ENCODE data around the gene IFRD1. TPM values are rescaled to one million over a fixed set of nuclear protein-coding genes. Genes with fewer than 3 reads are reported as not detected.

IFRD1 gene
- total RNA-seq, 1 donor: 107 TPM

- Histone ChIP-seq H2AFZ (ENCODE audit: low read length) (no peak overlapping the region), H3K9me3 (ENCODE audit: low read depth, low read length) (no peaks in the 10 kb centered on the region), H3K79me2 (ENCODE audit: insufficient read depth, low read length) (no peaks in the 10 kb centered on the region), H4K20me1 (ENCODE audit: insufficient read depth, low read length) (no peaks in the 10 kb centered on the region), H3K4me1 (ENCODE audit: insufficient read depth, low read length) (no peaks in the 10 kb centered on the region), H3K27me3 (ENCODE audit: insufficient read depth, low read length) (no peaks in the 10 kb centered on the region), H3K36me3 (ENCODE audit: insufficient read depth, low read length) (no peaks in the 10 kb centered on the region), H3K4me2 (ENCODE audit: insufficient read depth, low read length) (no peak overlapping the region), H3K27ac (ENCODE audit: low read depth, low read length) (no peak overlapping the region), H3K4me3 (ENCODE audit: insufficient read depth, low read length) (no peak overlapping the region)
- no peak for TF ChIP-seq CTCF (IDR thresholded peaks at IDR 0.05; ENCODE audit: extremely low read depth, low read depth, low read length)
- no peak for DNase-seq (ENCODE audit: insufficient read length, low spot score, missing footprints)
Observed at GRCh38 chr7:112503361-112503972, 53.2 kb downstream of the IFRD1 start.

- no peak for DNase-seq (ENCODE audit: insufficient read length, low spot score, missing footprints)
- H3K27ac ChIP-seq (ENCODE audit: low read depth, low read length): no peak overlapping the region
- no peaks in the 10 kb centered on the region for H3K79me2 ChIP-seq (ENCODE audit: insufficient read depth, low read length)
- no peak for TF ChIP-seq CTCF (IDR thresholded peaks at IDR 0.05; ENCODE audit: extremely low read depth, low read depth, low read length)
- no peak overlapping the region for H2AFZ ChIP-seq (ENCODE audit: low read length)
- H3K4me3 ChIP-seq (ENCODE audit: insufficient read depth, low read length): no peak overlapping the region
- no peaks in the 10 kb centered on the region for H3K9me3 ChIP-seq (ENCODE audit: low read depth, low read length)
- no peaks in the 10 kb centered on the region for H3K27me3 ChIP-seq (ENCODE audit: insufficient read depth, low read length)
- no peaks in the 10 kb centered on the region for H3K36me3 ChIP-seq (ENCODE audit: insufficient read depth, low read length)
- H4K20me1 ChIP-seq (ENCODE audit: insufficient read depth, low read length): no peaks in the 10 kb centered on the region
- H3K4me1 ChIP-seq (ENCODE audit: insufficient read depth, low read length): peaks cover 2% of the 10 kb centered on the region
- H3K4me2 ChIP-seq (ENCODE audit: insufficient read depth, low read length): no peak overlapping the region
Observed at GRCh38 chr7:112504093-112504695, 53.9 kb downstream of the IFRD1 start.

- Histone ChIP-seq H3K79me2 (ENCODE audit: insufficient read depth, low read length) (no peaks in the 10 kb centered on the region), H4K20me1 (ENCODE audit: insufficient read depth, low read length) (no peaks in the 10 kb centered on the region), H3K4me3 (ENCODE audit: insufficient read depth, low read length) (no peak overlapping the region), H3K4me1 (ENCODE audit: insufficient read depth, low read length) (peaks cover 15% of the 10 kb centered on the region), H3K9me3 (ENCODE audit: low read depth, low read length) (no peaks in the 10 kb centered on the region), H3K36me3 (ENCODE audit: insufficient read depth, low read length) (no peaks in the 10 kb centered on the region), H3K27me3 (ENCODE audit: insufficient read depth, low read length) (no peaks in the 10 kb centered on the region), H3K4me2 (ENCODE audit: insufficient read depth, low read length) (no peak overlapping the region), H2AFZ (ENCODE audit: low read length) (no peak overlapping the region), H3K27ac (ENCODE audit: low read depth, low read length) (no peak overlapping the region)
- DNase-seq (ENCODE audit: insufficient read length, low spot score, missing footprints): no peak
- TF ChIP-seq CTCF (IDR thresholded peaks at IDR 0.05; ENCODE audit: extremely low read depth, low read depth, low read length): no peak
Observed at GRCh38 chr7:112505495-112505894, 55.2 kb downstream of the IFRD1 start.

GRCh38 chr7:112508404-112508803, 58.1 kb downstream of the IFRD1 start:
- no peak overlapping the region for H3K27ac ChIP-seq (ENCODE audit: low read depth, low read length)
- peaks cover 20% of the 10 kb centered on the region for H3K4me1 ChIP-seq (ENCODE audit: insufficient read depth, low read length)
- H3K27me3 ChIP-seq (ENCODE audit: insufficient read depth, low read length): peaks cover 3% of the 10 kb centered on the region
- no peaks in the 10 kb centered on the region for H3K36me3 ChIP-seq (ENCODE audit: insufficient read depth, low read length)
- H3K79me2 ChIP-seq (ENCODE audit: insufficient read depth, low read length): no peaks in the 10 kb centered on the region
- no peak overlapping the region for H2AFZ ChIP-seq (ENCODE audit: low read length)
- no peaks in the 10 kb centered on the region for H3K9me3 ChIP-seq (ENCODE audit: low read depth, low read length)
- no peak overlapping the region for H3K4me2 ChIP-seq (ENCODE audit: insufficient read depth, low read length)
- DNase-seq (ENCODE audit: insufficient read length, low spot score, missing footprints): no peak
- TF ChIP-seq CTCF (IDR thresholded peaks at IDR 0.05; ENCODE audit: extremely low read depth, low read depth, low read length): no peak
- no peaks in the 10 kb centered on the region for H4K20me1 ChIP-seq (ENCODE audit: insufficient read depth, low read length)
- no peak overlapping the region for H3K4me3 ChIP-seq (ENCODE audit: insufficient read depth, low read length)
